SU-DHL-6 (cell line): ENCODE data around the gene NOL3.

ENCODE experiments used
- EZH2phosphoT487 ChIP-seq: fragments of 200-600 bp; sonication (generic), shearing (Covaris generic); conservative IDR thresholded peaks from 2 replicates; pipeline ENCODE4 v1.6.1; 2018; ENCODE audit warnings: mild to moderate bottlenecking, antibody characterized with exemption, low read length, moderate library complexity, mixed read lengths
- TF ChIP-seq, protein P1 (sequence below): fragments of 200-600 bp; sonication (generic); IDR thresholded peaks from one replicate; pipeline ENCODE4 v1.5.1; 2017; ENCODE audit warnings: antibody characterized with exemption, mild to moderate bottlenecking, low read length, moderate library complexity; ENCODE audit not compliant: insufficient read depth, poor library complexity, severe bottlenecking

DNA sequence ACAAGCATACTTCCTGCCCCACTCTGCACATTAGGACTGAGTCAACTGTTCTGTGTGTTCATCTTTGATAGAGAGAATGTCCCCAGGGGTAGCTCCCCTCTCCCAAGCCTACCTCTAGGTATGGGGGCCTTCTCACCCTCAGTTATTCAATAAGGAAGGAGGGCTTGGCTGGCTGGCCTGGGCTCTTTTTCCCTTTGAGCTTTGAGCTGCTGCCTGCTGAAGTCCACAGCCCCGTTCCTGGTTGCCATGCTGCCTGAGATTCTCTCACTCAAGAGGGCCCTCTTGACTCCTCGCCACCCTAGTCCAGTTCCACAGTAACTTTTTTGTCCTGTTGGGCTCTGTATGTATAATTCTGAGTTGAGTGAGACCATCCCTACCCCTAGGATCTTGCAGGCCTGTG, 24.6 kb upstream of the NOL3 start:
- TF ChIP-seq, protein P1, sequence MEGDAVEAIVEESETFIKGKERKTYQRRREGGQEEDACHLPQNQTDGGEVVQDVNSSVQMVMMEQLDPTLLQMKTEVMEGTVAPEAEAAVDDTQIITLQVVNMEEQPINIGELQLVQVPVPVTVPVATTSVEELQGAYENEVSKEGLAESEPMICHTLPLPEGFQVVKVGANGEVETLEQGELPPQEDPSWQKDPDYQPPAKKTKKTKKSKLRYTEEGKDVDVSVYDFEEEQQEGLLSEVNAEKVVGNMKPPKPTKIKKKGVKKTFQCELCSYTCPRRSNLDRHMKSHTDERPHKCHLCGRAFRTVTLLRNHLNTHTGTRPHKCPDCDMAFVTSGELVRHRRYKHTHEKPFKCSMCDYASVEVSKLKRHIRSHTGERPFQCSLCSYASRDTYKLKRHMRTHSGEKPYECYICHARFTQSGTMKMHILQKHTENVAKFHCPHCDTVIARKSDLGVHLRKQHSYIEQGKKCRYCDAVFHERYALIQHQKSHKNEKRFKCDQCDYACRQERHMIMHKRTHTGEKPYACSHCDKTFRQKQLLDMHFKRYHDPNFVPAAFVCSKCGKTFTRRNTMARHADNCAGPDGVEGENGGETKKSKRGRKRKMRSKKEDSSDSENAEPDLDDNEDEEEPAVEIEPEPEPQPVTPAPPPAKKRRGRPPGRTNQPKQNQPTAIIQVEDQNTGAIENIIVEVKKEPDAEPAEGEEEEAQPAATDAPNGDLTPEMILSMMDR, result no peak
- no peak for TF ChIP-seq EZH2phosphoT487
